B cell (primary cell): ENCODE data around the gene MRTFA. TPM values are rescaled to one million over a fixed set of nuclear protein-coding genes. Genes with fewer than 3 reads are reported as not detected.

Experiments
- ATAC-seq: fragments of 200-7000 bp; cut with Tn5 transposase; one replicate; pipeline ENCODE4 v1.10.0; 2021; ENCODE audit warnings: low read depth, mild to moderate bottlenecking, moderate number of reproducible peaks, moderate library complexity
- CTCF ChIA-PET: fragments of 350-600 bp; sonication (Branson Sonifier 250); formaldehyde crosslinking; loops from one replicate; lab custom pipeline; 2021; ENCODE audit warnings: antibody characterized with exemption, inconsistent platforms; lab: Charles Lee
- POLR2A ChIA-PET: fragments of 350-600 bp; sonication (Branson Sonifier 250); formaldehyde crosslinking; loops from one replicate; lab custom pipeline; 2021; ENCODE audit warnings: antibody characterized with exemption; lab: Charles Lee
- DNase-seq: peaks from one replicate; pipeline ENCODE4 v3.0.0; 2013
- H2AFZ ChIP-seq: 2 replicates; pipeline ENCODE4 v1.6.1; 2012; ENCODE audit warnings: mild to moderate bottlenecking, low read depth, low read length; ENCODE audit not compliant: insufficient read depth, poor library complexity, severe bottlenecking
- H3K27ac ChIP-seq, 2 donors: 1 replicate in 1 of 2; 2 replicates in 1 of 2; pipeline ENCODE4 v1.5.1; 2012 to 2013; ENCODE audit warnings: low read length in 2 of 2, mild to moderate bottlenecking in 2 of 2, moderate library complexity in 1 of 2
- H3K27me3 ChIP-seq, 4 experiments: fragments of 200-600 bp in 1 of 4; sonication (generic) in 1 of 4; replicated peaks in 1 of 4; 1 replicate in 2 of 4; 2 replicates in 2 of 4; pipeline versions ENCODE4 v1.6.1 to v1.7.0; 2013 to 2016; ENCODE audit warnings: low read length in 3 of 4, mild to moderate bottlenecking in 2 of 4, mixed read lengths in 1 of 4, moderate library complexity in 1 of 4; ENCODE audit not compliant: insufficient read depth in 4 of 4, control insufficient read depth in 3 of 4; ENCODE audit errors: control extremely low read depth in 1 of 4
- H3K36me3 ChIP-seq, 2 experiments: replicated peaks in 1 of 2; 1 replicate in 1 of 2; 2 replicates in 1 of 2; pipeline versions ENCODE4 v1.6.1 to v1.7.1; 2013; ENCODE audit warnings: low read length in 1 of 2; ENCODE audit not compliant: insufficient read depth in 2 of 2, control insufficient read depth in 1 of 2; ENCODE audit errors: control extremely low read depth in 1 of 2, extremely low read depth in 1 of 2
- H3K4me1 ChIP-seq, 2 donors: fragments of 200-600 bp in 1 of 2; sonication (generic) in 1 of 2; 1 replicate in 1 of 2; 2 replicates in 1 of 2; pipeline versions ENCODE4 v1.5.1 to v1.6.1; 2013 to 2017; ENCODE audit warnings: low read length in 2 of 2; ENCODE audit not compliant: control insufficient read depth in 2 of 2, insufficient read depth in 2 of 2
- H3K4me2 ChIP-seq: replicated peaks from 2 replicates; pipeline ENCODE3; 2012; ENCODE audit warnings: mild to moderate bottlenecking, low read depth, low read length; ENCODE audit not compliant: poor library complexity, severe bottlenecking
- H3K4me3 ChIP-seq, 5 experiments: fragments of 200-600 bp in 1 of 5; sonication (generic) in 1 of 5; 1 replicate in 3 of 5; 2 replicates in 2 of 5; pipeline versions ENCODE4 v1.5.1 to v1.7.0; 2011 to 2016; ENCODE audit warnings: low read length in 4 of 5, mild to moderate bottlenecking in 4 of 5, low read depth in 2 of 5, control low read depth in 1 of 5, moderate library complexity in 1 of 5; ENCODE audit not compliant: insufficient read depth in 1 of 5; ENCODE audit errors: control extremely low read depth in 1 of 5, extremely low read depth in 1 of 5
- H3K79me2 ChIP-seq: fragments of 200-600 bp; sonication (generic); one replicate; pipeline ENCODE4 v1.6.0; 2016; ENCODE audit warnings: low read length; ENCODE audit not compliant: control insufficient read depth, insufficient read depth
- H3K9ac ChIP-seq: fragments of 200-600 bp; sonication (generic); 2 replicates; pipeline ENCODE4 v1.6.1; 2017; ENCODE audit warnings: mild to moderate bottlenecking, low read length, moderate library complexity
- H3K9me3 ChIP-seq, 3 donors: one replicate each; pipeline versions ENCODE4 v1.6.1 to v1.7.1; 2013; ENCODE audit warnings: low read length in 2 of 3; ENCODE audit not compliant: control insufficient read depth in 2 of 3, insufficient read depth in 1 of 3; ENCODE audit errors: control extremely low read depth in 1 of 3
- H4K20me1 ChIP-seq: 2 replicates; pipeline ENCODE4 v1.6.0; 2012; ENCODE audit warnings: mild to moderate bottlenecking, low read length; ENCODE audit not compliant: insufficient read depth, control insufficient read depth, poor library complexity, severe bottlenecking
- H3K27ac Mint-ChIP-seq: one replicate; pipeline ENCODE4 v1.8.0; 2021; ENCODE audit warnings: mixed read lengths
- H3K27me3 Mint-ChIP-seq: one replicate; pipeline ENCODE4 v1.8.0; 2021; ENCODE audit warnings: mixed read lengths
- H3K4me1 Mint-ChIP-seq: one replicate; pipeline ENCODE4 v1.8.0; 2021; ENCODE audit warnings: mixed read lengths
- H3K4me3 Mint-ChIP-seq: one replicate; pipeline ENCODE4 v1.8.0; 2021; ENCODE audit warnings: mixed read lengths
- H3K9me3 Mint-ChIP-seq: one replicate; pipeline ENCODE4 v1.8.0; 2022; ENCODE audit warnings: mixed read lengths; ENCODE audit not compliant: insufficient read depth
- EZH2 ChIP-seq: IDR thresholded peaks from 2 replicates; pipeline ENCODE4 v1.6.1; 2012; ENCODE audit warnings: borderline replicate concordance, low read depth, mild to moderate bottlenecking, moderate library complexity, low read length; ENCODE audit not compliant: insufficient read depth, poor library complexity, severe bottlenecking
- WGBS: methylation state at CpG from one replicate; pipeline ENCODE4 v1.1.5; 2013; ENCODE audit warnings: missing lambda C conversion rate; ENCODE audit not compliant: insufficient coverage; 5-methylcytosine and 5-hydroxymethylcytosine counted together
- intact Hi-C: fragments of 100-400 bp; cut with micrococcal nuclease; formaldehyde crosslinking; loops from one replicate; pipeline ENCODE4 v1.10.0; 2022
- polyA plus RNA-seq: library from polyadenylated mRNA; depleted of rRNA; stranded (reverse); fragments of >200 nt; gene quantifications from 2 replicates; pipeline ENCODE4 v1.2.3, GENCODE V29; 2012
- total RNA-seq, 2 donors: library from RNA; stranded (reverse); fragments of 120-200 nt in 1 of 2; gene quantifications; 1 replicate in 1 of 2; 2 replicates in 1 of 2; pipeline versions ENCODE4 v1.2.3 to v1.2.4, GENCODE V29; 2013 to 2022
- TF ChIP-seq, protein P1 (sequence below): fragments of 200-600 bp; IDR thresholded peaks from one replicate; pipeline ENCODE4 v1.8.0; 2022; ENCODE audit warnings: antibody characterized with exemption, mild to moderate bottlenecking

The MRTFA gene
- total and polyA plus RNA-seq, 2 donors (not counting 1 experiment from before 2014, with no cell fraction given): 28.9 to 82.6 TPM

DNA sequence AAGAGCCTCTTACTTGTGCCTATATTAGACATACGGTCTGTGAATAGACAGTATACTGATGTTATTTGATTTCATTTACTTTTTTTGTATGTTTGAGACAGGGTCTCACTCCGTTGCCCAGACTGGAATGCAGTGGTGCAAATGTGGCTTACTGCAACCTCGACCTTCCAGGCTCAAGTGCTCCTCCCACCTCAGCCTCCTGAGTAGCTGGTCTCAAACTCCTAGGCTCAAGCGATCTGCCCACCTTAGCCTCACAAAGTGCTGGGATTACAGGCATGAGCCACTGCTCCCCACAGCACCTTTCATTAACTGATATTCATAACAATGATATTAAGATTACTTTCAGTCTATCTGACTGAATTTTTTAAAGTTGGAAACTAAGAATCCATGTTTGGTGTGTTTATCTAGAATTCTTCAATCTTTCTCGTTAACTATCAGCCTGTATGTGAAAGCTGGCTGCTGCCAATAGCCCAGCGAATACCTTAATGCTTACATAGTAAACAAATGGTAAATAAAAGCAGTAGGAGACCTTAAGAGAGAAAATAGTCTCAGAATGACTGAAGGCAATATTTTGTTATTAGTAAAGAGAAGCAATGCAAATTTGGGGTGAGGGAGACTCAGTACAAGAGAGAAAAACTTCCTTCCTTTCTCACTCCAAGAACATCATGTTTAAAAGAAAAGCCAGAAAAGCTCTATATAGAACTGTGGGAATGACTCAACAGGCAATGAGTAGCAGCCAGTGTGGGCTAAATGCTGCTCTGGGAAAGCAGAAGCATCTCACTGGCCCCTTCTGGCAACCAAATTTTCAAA, 101.9 kb downstream of the MRTFA start:
- WGBS: 20% methylated on average over 2 of the region's 6 CpGs
- no peak for DNase-seq

More for the DNA sequence above, 101.9 kb downstream of the MRTFA start:
- no peaks in the 10 kb centered on the region for H3K27me3 Mint-ChIP-seq
- H3K4me3 Mint-ChIP-seq: peak overlapping the region; percentile 36
- H2AFZ ChIP-seq: no peak overlapping the region
- peak overlapping the region; percentile 62 for H3K4me2 ChIP-seq
- no peak overlapping the region for H3K4me3 ChIP-seq
- ChIA-PET POLR2A (interaction anchor here (1.5 kb wide), 1 partner anchor 102 kb away, joined by 7 read pairs; the partner anchor contains the start of gene MRTFA), CTCF (interaction anchor here (1.0 to 3.3 kb wide), 12 partner anchors 9 to 365 kb away, joined by 3 to 33 read pairs (median 4); no protein-coding TSS in a partner anchor)
- peaks cover 52% of the 10 kb centered on the region for H3K4me1 Mint-ChIP-seq
- intact Hi-C loops: loop anchor here (10.0 kb wide), 1 partner anchor 60 kb away; no protein-coding TSS in a partner anchor
- no peaks in the 10 kb centered on the region for H3K9me3 Mint-ChIP-seq
- no peaks in the 10 kb centered on the region for H3K36me3 ChIP-seq
- peaks cover 31 to 46% of the 10 kb centered on the region in 2 donors for H3K4me1 ChIP-seq
- peak overlapping the region; percentile 70 for H3K27ac Mint-ChIP-seq
- peak overlapping the region in 1 of 2 donors; percentile 72 for H3K27ac ChIP-seq
- no peaks in the 10 kb centered on the region for H3K27me3 ChIP-seq
- ATAC-seq: peak; percentile 8
- TF ChIP-seq EZH2: no peak
- TF ChIP-seq, protein P1, sequence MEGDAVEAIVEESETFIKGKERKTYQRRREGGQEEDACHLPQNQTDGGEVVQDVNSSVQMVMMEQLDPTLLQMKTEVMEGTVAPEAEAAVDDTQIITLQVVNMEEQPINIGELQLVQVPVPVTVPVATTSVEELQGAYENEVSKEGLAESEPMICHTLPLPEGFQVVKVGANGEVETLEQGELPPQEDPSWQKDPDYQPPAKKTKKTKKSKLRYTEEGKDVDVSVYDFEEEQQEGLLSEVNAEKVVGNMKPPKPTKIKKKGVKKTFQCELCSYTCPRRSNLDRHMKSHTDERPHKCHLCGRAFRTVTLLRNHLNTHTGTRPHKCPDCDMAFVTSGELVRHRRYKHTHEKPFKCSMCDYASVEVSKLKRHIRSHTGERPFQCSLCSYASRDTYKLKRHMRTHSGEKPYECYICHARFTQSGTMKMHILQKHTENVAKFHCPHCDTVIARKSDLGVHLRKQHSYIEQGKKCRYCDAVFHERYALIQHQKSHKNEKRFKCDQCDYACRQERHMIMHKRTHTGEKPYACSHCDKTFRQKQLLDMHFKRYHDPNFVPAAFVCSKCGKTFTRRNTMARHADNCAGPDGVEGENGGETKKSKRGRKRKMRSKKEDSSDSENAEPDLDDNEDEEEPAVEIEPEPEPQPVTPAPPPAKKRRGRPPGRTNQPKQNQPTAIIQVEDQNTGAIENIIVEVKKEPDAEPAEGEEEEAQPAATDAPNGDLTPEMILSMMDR: no peak
- H3K9ac ChIP-seq: peak overlapping the region; percentile 45
- peaks cover 33% of the 10 kb centered on the region for H3K79me2 ChIP-seq
- H3K9me3 ChIP-seq: no peaks in the 10 kb centered on the region
- peaks cover 12% of the 10 kb centered on the region for H4K20me1 ChIP-seq
